Progenitor cell of endocrine pancreas (in vitro differentiated cells): ENCODE results near the gene PALMD. TPM values are rescaled to one million over a fixed set of nuclear protein-coding genes. Genes with fewer than 3 reads are reported as not detected.

Experiments
- DNase-seq: peaks from one replicate; pipeline ENCODE4 v3.0.0; 2021; ENCODE audit warnings: low spot score; ENCODE audit not compliant: unreplicated experiment
- H3K27ac Mint-ChIP-seq: 2 replicates; pipeline ENCODE4 v1.8.0; 2021; ENCODE audit warnings: mild to moderate bottlenecking, moderate library complexity, mixed read lengths
- H3K27me3 Mint-ChIP-seq: 2 replicates; pipeline ENCODE4 v1.8.0; 2021; ENCODE audit warnings: mixed read lengths
- H3K36me3 Mint-ChIP-seq: 2 replicates; pipeline ENCODE4 v1.8.0; 2022; ENCODE audit warnings: mixed read lengths; ENCODE audit not compliant: insufficient read depth
- H3K4me1 Mint-ChIP-seq: 2 replicates; pipeline ENCODE4 v1.8.0; 2021; ENCODE audit warnings: low read depth, mixed read lengths
- H3K4me3 Mint-ChIP-seq: 2 replicates; pipeline ENCODE4 v1.8.0; 2021; ENCODE audit warnings: low read depth, mild to moderate bottlenecking, moderate library complexity, mixed read lengths
- H3K9me3 Mint-ChIP-seq: 2 replicates; pipeline ENCODE4 v1.8.0; 2021; ENCODE audit warnings: low read depth, mixed read lengths
- total RNA-seq: library from RNA; stranded (reverse); gene quantifications from 2 replicates; pipeline ENCODE4 v1.2.1, GENCODE V29; 2021
- TF ChIP-seq, protein P1 (sequence below): fragments of 200-600 bp; sonication (generic); IDR thresholded peaks from one replicate; pipeline ENCODE4 v1.5.0; 2021; ENCODE audit warnings: antibody characterized with exemption, mild to moderate bottlenecking; ENCODE audit not compliant: unreplicated experiment

PALMD gene
- total RNA-seq, 1 donor from 2014 or later: 4.5 TPM

- Mint-ChIP-seq H3K27me3 (no peaks in the 10 kb centered on the region), H3K4me1 (peaks cover 16% of the 10 kb centered on the region), H3K27ac (no peak overlapping the region), H3K9me3 (no peaks in the 10 kb centered on the region), H3K4me3 (no peak overlapping the region), H3K36me3 (no peaks in the 10 kb centered on the region)
- TF ChIP-seq, protein P1, sequence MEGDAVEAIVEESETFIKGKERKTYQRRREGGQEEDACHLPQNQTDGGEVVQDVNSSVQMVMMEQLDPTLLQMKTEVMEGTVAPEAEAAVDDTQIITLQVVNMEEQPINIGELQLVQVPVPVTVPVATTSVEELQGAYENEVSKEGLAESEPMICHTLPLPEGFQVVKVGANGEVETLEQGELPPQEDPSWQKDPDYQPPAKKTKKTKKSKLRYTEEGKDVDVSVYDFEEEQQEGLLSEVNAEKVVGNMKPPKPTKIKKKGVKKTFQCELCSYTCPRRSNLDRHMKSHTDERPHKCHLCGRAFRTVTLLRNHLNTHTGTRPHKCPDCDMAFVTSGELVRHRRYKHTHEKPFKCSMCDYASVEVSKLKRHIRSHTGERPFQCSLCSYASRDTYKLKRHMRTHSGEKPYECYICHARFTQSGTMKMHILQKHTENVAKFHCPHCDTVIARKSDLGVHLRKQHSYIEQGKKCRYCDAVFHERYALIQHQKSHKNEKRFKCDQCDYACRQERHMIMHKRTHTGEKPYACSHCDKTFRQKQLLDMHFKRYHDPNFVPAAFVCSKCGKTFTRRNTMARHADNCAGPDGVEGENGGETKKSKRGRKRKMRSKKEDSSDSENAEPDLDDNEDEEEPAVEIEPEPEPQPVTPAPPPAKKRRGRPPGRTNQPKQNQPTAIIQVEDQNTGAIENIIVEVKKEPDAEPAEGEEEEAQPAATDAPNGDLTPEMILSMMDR: no peak
- DNase-seq: no peak
Observed at GRCh38 chr1:99675994-99676393, 30.1 kb downstream of the PALMD start.

- H3K4me1 Mint-ChIP-seq: peaks cover 16% of the 10 kb centered on the region
Observed at GRCh38 chr1:99676876-99677275, 31.0 kb downstream of the PALMD start.

DNA sequence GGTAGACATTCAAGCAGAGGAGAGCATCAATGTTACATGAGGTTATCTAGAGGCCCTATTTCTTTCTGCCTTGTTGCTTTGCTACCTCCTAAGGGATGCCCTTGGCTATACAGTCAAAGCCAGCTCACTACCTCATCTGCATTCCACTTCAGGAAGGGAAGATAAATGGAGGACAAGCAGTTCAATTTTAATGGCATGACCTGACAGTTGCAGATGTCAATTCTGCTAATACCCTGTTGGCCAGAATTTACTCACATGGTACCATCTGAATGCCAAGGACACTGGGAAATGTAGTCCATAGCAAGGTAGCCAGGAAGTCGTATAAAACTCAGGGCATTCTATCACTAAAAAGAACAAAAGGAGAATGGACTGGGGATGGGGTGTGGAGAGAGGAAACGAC, 31.5 kb downstream of the PALMD start:
- Mint-ChIP-seq H3K9me3 (no peaks in the 10 kb centered on the region), H3K36me3 (no peaks in the 10 kb centered on the region), H3K27me3 (no peaks in the 10 kb centered on the region), H3K4me1 (peaks cover 16% of the 10 kb centered on the region), H3K27ac (no peak overlapping the region), H3K4me3 (no peak overlapping the region)
- no peak for DNase-seq
- TF ChIP-seq, protein P1: no peak

More at GRCh38 chr1:99676876-99677275, 31.0 kb downstream of the PALMD start:
- Mint-ChIP-seq H3K27ac (no peak overlapping the region), H3K27me3 (no peaks in the 10 kb centered on the region), H3K36me3 (no peaks in the 10 kb centered on the region), H3K4me3 (no peak overlapping the region), H3K9me3 (no peaks in the 10 kb centered on the region)
- TF ChIP-seq, protein P1: no peak
- no peak for DNase-seq

GRCh38 chr1:99680270-99680669, 34.4 kb downstream of the PALMD start:
- DNase-seq: no peak
- no peaks in the 10 kb centered on the region for H3K9me3 Mint-ChIP-seq
- H3K27ac Mint-ChIP-seq: no peak overlapping the region
- H3K27me3 Mint-ChIP-seq: no peaks in the 10 kb centered on the region
- TF ChIP-seq, protein P1: no peak
- H3K36me3 Mint-ChIP-seq: no peaks in the 10 kb centered on the region
- no peak overlapping the region for H3K4me3 Mint-ChIP-seq
- H3K4me1 Mint-ChIP-seq: peaks cover 5% of the 10 kb centered on the region

- peaks cover 4% of the 10 kb centered on the region for H3K4me1 Mint-ChIP-seq
- no peak overlapping the region for H3K4me3 Mint-ChIP-seq
- TF ChIP-seq, protein P1: no peak
- no peak for DNase-seq
- no peaks in the 10 kb centered on the region for H3K9me3 Mint-ChIP-seq
- no peaks in the 10 kb centered on the region for H3K27me3 Mint-ChIP-seq
- H3K27ac Mint-ChIP-seq: no peak overlapping the region
- no peaks in the 10 kb centered on the region for H3K36me3 Mint-ChIP-seq
Observed at GRCh38 chr1:99681583-99681982, 35.7 kb downstream of the PALMD start.
